ENCODE measurements around the gene ANO1. TPM values are rescaled to one million over a fixed set of nuclear protein-coding genes. Genes with fewer than 3 reads are reported as not detected.

Gene ANO1
- total RNA-seq, 6 experiments from 2014 or later = not detected

DNA sequence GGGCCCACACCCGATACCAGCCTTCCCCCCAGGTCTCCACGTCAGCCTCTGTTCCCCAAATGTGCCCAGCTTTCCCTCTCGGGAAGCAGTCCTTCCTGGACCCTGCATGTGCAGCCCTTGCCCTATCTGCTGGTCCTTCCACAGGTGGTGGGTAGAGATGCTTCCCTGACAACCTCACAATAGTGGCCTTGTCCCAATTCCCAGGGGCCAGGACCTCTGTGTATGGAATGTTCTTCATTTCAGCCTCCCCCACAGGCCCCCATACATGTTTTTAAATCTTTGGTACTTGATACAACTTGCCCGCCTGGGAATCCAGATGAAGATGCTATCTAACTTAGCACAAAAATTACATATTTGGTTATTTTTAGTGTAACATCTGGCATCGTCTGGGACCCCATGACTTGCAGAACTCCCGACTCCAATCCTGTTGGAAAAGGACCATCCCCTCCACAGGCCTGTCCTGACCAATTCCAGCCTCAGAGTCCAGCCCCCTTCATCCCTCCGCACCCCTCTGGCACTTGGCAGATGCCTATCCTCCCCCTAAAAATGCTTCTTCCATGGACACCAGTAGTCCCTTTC is 39.5 kb downstream of the ANO1 start:
- no peak for DNase-seq
- TF ChIP-seq, protein P1, sequence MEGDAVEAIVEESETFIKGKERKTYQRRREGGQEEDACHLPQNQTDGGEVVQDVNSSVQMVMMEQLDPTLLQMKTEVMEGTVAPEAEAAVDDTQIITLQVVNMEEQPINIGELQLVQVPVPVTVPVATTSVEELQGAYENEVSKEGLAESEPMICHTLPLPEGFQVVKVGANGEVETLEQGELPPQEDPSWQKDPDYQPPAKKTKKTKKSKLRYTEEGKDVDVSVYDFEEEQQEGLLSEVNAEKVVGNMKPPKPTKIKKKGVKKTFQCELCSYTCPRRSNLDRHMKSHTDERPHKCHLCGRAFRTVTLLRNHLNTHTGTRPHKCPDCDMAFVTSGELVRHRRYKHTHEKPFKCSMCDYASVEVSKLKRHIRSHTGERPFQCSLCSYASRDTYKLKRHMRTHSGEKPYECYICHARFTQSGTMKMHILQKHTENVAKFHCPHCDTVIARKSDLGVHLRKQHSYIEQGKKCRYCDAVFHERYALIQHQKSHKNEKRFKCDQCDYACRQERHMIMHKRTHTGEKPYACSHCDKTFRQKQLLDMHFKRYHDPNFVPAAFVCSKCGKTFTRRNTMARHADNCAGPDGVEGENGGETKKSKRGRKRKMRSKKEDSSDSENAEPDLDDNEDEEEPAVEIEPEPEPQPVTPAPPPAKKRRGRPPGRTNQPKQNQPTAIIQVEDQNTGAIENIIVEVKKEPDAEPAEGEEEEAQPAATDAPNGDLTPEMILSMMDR (IDR thresholded peaks at IDR 0.05) = no peak
- Mint-ChIP-seq H3K4me1 (ENCODE audit: low read depth) (no peaks in the 10 kb centered on the region), H3K27me3 (ENCODE audit: insufficient read depth) (peaks cover 33% of the 10 kb centered on the region), H3K27ac (no peak overlapping the region), H3K4me3 (no peak overlapping the region), H3K9me3 (peaks cover 9% of the 10 kb centered on the region), H3K36me3 (ENCODE audit: low read depth) (peaks cover 5% of the 10 kb centered on the region; the same call in 1 of the 2 replicates)

DNA sequence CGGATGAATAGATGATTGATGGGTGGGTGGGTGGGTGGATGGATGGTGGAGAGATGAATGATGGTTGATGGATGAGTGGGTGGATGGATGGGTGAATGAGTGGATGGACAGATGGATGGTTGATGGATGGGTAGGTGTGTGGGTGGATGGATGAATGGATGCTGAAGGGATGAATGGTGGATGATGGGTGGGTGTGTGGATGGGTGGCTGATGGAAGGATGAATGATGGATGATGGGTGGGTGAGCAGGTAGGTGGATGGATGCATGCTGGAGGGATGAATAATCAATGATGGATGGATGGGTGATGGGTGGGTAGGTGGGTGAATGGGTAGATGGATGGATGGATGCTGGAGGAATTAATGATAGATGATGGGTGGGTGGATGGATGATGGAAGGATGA is 40.5 kb downstream of the ANO1 start:
- DNase-seq = no peak
- peaks cover 34% of the 10 kb centered on the region for H3K27me3 Mint-ChIP-seq (ENCODE audit: insufficient read depth)
- H3K4me3 Mint-ChIP-seq = no peak overlapping the region
- TF ChIP-seq, protein P1 (IDR thresholded peaks at IDR 0.05) = no peak
- peaks cover 5% of the 10 kb centered on the region; the same call in 1 of the 2 replicates for H3K36me3 Mint-ChIP-seq (ENCODE audit: low read depth)
- peaks cover 9% of the 10 kb centered on the region for H3K9me3 Mint-ChIP-seq
- no peaks in the 10 kb centered on the region for H3K4me1 Mint-ChIP-seq (ENCODE audit: low read depth)
- no peak overlapping the region for H3K27ac Mint-ChIP-seq

DNA sequence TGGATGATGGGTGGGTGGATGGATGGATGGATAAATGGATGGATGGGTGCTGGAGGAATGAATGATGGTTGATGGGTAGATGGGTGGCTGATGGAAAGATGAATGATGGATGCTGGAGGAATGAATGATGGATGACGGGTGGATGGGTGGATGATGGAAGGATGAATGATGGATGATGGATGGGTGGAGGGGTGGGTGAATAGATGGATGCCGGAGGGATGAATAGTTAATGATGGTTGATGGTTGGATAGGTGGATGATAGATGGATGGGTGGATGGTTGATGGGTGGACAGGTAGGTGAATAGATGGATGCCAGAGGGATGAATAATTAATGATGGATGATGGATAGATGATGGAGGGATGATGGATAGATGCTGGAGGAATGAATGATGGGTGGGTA is 41.4 kb downstream of the ANO1 start:
- DNase-seq = no peak
- Mint-ChIP-seq H3K27me3 (ENCODE audit: insufficient read depth) (peaks cover 37% of the 10 kb centered on the region), H3K4me1 (ENCODE audit: low read depth) (no peaks in the 10 kb centered on the region), H3K4me3 (no peak overlapping the region), H3K27ac (no peak overlapping the region), H3K36me3 (ENCODE audit: low read depth) (peaks cover 5% of the 10 kb centered on the region; the same call in 1 of the 2 replicates), H3K9me3 (peaks cover 9% of the 10 kb centered on the region)
- TF ChIP-seq, protein P1 (IDR thresholded peaks at IDR 0.05) = no peak

DNA sequence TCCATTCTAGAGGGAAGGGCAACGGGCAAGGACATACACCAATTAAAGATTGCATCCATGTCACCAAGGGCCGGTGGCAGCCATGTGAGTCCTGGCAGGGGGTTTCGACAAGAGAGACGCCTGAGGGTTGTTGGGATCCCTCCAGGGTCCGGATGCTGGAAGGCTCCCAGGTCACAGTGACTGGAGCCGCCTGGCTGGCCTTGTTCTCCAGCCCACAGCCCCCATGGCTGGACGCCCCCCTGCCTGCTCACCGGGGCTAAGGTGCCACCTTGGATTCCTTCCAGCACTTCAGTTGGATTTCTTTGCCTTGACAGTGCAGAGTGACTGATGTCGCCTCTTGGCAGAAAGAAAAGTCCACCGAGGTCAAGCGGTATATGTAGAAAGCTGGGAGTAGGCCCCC is 42.6 kb downstream of the ANO1 start:
- H3K9me3 Mint-ChIP-seq = peaks cover 9% of the 10 kb centered on the region
- H3K27ac Mint-ChIP-seq = no peak overlapping the region
- H3K4me1 Mint-ChIP-seq (ENCODE audit: low read depth) = no peaks in the 10 kb centered on the region
- no peak overlapping the region for H3K4me3 Mint-ChIP-seq
- DNase-seq = no peak
- TF ChIP-seq, protein P1 (IDR thresholded peaks at IDR 0.05) = no peak
- H3K27me3 Mint-ChIP-seq (ENCODE audit: insufficient read depth) = peaks cover 33% of the 10 kb centered on the region
- H3K36me3 Mint-ChIP-seq (ENCODE audit: low read depth) = peaks cover 5% of the 10 kb centered on the region; the same call in 1 of the 2 replicates

DNA sequence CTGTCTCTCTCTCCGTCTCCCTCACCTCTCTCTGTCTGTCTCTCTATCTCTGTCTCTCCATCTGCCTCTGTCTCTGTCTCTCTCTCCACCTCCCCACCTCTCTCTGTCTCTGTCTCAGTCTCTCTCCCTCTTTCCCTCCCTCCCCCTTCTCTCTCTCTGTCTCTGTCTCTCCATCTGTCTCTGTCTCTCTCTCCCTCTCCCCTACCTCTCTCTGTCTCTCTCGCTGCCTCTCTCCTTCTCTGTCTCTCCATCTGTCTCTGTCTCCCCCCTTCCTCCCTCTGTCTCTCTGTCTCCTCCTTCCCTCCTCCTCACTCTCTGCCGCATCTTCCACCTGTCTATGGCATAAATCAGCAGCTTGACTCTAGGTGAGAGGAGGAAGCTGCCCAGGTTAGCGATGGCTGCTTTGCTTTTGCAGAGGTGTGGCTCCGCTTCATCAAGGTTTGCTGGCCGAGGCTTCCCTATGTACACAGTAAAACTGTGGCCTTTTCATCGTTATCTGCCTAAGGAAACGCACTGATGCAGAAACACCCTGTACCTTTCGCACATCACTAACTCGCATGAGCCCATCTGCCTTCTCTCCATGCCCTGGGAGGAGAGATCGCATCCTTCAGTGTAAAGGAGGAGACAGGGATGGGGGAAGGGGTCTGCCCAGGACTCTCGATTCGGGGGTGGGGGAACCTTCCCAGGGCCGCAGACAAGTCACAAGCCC is 44.5 kb downstream of the ANO1 start:
- peaks cover 9% of the 10 kb centered on the region for H3K9me3 Mint-ChIP-seq
- no peak overlapping the region for H3K27ac Mint-ChIP-seq
- H3K27me3 Mint-ChIP-seq (ENCODE audit: insufficient read depth) = peaks cover 28% of the 10 kb centered on the region
- H3K4me1 Mint-ChIP-seq (ENCODE audit: low read depth) = no peaks in the 10 kb centered on the region; the same call in 1 of the 2 replicates
- H3K4me3 Mint-ChIP-seq = no peak overlapping the region
- peaks cover 5% of the 10 kb centered on the region; the same call in 1 of the 2 replicates for H3K36me3 Mint-ChIP-seq (ENCODE audit: low read depth)
- DNase-seq = no peak
- TF ChIP-seq, protein P1 (IDR thresholded peaks at IDR 0.05) = no peak

Measured in HFFc6 (cell line).